Measurements from ENCODE around the gene ANKRD11. TPM values are rescaled to one million over a fixed set of nuclear protein-coding genes. Genes with fewer than 3 reads are reported as not detected.

Gene ANKRD11
- polyA plus RNA-seq, 1 donor from 2014 or later = 32.5 TPM

- Histone ChIP-seq H3K9ac (ENCODE audit: low read length) (no peak overlapping the region), H3F3A (ENCODE audit: insufficient read depth, low read length, poor library complexity, severe bottlenecking) (no peaks in the 10 kb centered on the region), H3K27ac (ENCODE audit: low read length) (no peak overlapping the region), H3K4me2 (ENCODE audit: low read length) (no peak overlapping the region), H3K36me3 (ENCODE audit: insufficient read depth, low read length) (peaks cover 4% of the 10 kb centered on the region), H3K4me3 (ENCODE audit: low read length) (no peak overlapping the region), H3K9me3 (ENCODE audit: low read length) (no peaks in the 10 kb centered on the region), H3K27me3 (ENCODE audit: insufficient read depth, low read depth, low read length) (no peaks in the 10 kb centered on the region), H3K9me2 (ENCODE audit: insufficient read depth, low read length) (no peaks in the 10 kb centered on the region), H4K20me1 (ENCODE audit: insufficient read depth) (no peaks in the 10 kb centered on the region), H3K79me2 (replicated peaks; ENCODE audit: insufficient read depth, low read length) (no peaks in the 10 kb centered on the region), H2AFZ (ENCODE audit: low read depth, low read length) (no peak overlapping the region)
- TF ChIP-seq POLR2AphosphoS5 (IDR thresholded peaks at IDR 0.05) (no peak), TAF1 (IDR thresholded peaks at IDR 0.05; ENCODE audit: low read depth) (no peak)
Observed at GRCh38 chr16:89287777-89288576, 202.4 kb downstream of the ANKRD11 start.

DNA sequence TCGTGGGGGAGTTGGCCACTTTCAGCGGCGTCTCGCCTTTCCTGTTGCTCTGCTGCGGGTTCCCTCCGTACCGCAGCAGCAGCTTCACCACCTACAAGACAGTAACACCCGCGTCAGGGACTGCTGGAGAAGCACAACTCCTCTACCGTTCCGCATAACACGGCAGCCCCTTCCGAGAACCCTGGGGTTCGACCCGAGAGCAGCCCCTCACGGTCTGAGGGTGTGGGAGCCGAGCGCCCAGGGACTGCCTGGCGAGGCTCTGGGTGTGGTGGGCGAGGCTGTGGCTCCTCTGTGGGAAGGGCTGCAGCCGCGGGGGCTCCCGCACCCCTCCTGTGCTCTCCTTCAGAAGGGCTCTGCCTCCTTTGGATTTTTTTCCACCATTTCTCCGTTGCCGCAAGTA lies 204.3 kb downstream of the ANKRD11 start:
- Histone ChIP-seq H3K27ac (ENCODE audit: low read length) (no peak overlapping the region), H2AFZ (ENCODE audit: low read depth, low read length) (no peak overlapping the region), H3K36me3 (ENCODE audit: insufficient read depth, low read length) (peaks cover 4% of the 10 kb centered on the region), H3K4me3 (ENCODE audit: low read length) (no peak overlapping the region), H3K9me2 (ENCODE audit: insufficient read depth, low read length) (no peaks in the 10 kb centered on the region), H3K27me3 (ENCODE audit: insufficient read depth, low read depth, low read length) (no peaks in the 10 kb centered on the region), H3K4me2 (ENCODE audit: low read length) (no peak overlapping the region), H3F3A (ENCODE audit: insufficient read depth, low read length, poor library complexity, severe bottlenecking) (no peaks in the 10 kb centered on the region), H3K79me2 (replicated peaks; ENCODE audit: insufficient read depth, low read length) (no peaks in the 10 kb centered on the region), H3K9ac (ENCODE audit: low read length) (no peak overlapping the region), H3K9me3 (ENCODE audit: low read length) (no peaks in the 10 kb centered on the region), H4K20me1 (ENCODE audit: insufficient read depth) (no peaks in the 10 kb centered on the region)
- TF ChIP-seq SMC3 (conservative IDR thresholded peaks at IDR 0.05; ENCODE audit: poor library complexity) (no peak), EP300 (conservative IDR thresholded peaks at IDR 0.05; ENCODE audit: poor library complexity, severe bottlenecking) (no peak), CTCF (IDR thresholded peaks at IDR 0.05; ENCODE audit: poor library complexity, severe bottlenecking) (no peak), EZH2 (IDR thresholded peaks at IDR 0.05; ENCODE audit: borderline replicate concordance, insufficient read depth, low read length, poor library complexity, severe bottlenecking) (no peak), POLR2AphosphoS5 (IDR thresholded peaks at IDR 0.05) (no peak), MXI1 (conservative IDR thresholded peaks at IDR 0.05; ENCODE audit: poor library complexity, severe bottlenecking) (no peak), RAD21 (conservative IDR thresholded peaks at IDR 0.05) (no peak), TAF1 (IDR thresholded peaks at IDR 0.05; ENCODE audit: low read depth) (no peak)
- TF ChIP-seq, protein P1, sequence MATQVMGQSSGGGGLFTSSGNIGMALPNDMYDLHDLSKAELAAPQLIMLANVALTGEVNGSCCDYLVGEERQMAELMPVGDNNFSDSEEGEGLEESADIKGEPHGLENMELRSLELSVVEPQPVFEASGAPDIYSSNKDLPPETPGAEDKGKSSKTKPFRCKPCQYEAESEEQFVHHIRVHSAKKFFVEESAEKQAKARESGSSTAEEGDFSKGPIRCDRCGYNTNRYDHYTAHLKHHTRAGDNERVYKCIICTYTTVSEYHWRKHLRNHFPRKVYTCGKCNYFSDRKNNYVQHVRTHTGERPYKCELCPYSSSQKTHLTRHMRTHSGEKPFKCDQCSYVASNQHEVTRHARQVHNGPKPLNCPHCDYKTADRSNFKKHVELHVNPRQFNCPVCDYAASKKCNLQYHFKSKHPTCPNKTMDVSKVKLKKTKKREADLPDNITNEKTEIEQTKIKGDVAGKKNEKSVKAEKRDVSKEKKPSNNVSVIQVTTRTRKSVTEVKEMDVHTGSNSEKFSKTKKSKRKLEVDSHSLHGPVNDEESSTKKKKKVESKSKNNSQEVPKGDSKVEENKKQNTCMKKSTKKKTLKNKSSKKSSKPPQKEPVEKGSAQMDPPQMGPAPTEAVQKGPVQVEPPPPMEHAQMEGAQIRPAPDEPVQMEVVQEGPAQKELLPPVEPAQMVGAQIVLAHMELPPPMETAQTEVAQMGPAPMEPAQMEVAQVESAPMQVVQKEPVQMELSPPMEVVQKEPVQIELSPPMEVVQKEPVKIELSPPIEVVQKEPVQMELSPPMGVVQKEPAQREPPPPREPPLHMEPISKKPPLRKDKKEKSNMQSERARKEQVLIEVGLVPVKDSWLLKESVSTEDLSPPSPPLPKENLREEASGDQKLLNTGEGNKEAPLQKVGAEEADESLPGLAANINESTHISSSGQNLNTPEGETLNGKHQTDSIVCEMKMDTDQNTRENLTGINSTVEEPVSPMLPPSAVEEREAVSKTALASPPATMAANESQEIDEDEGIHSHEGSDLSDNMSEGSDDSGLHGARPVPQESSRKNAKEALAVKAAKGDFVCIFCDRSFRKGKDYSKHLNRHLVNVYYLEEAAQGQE (IDR thresholded peaks at IDR 0.05; ENCODE audit: borderline replicate concordance) = no peak
